Stimulated activated effector memory CD8-positive, alpha-beta T cell treated with anti-CD3 and anti-CD28 coated beads, Interleukin-12 subunit alpha, Interleukin-12 subunit beta, amount 100 ng/mL, for 72 hours (primary cell): Measurements from ENCODE around the gene ZNF578.
A peak's percentile ranks its signal among the peaks of the same experiment; 100 is the strongest.
"Not testable (repeated sequence)": the region's sequence is repeated elsewhere in the genome, so short reads cannot be mapped to it uniquely, and the experiment has no call there.

Experiments
- ATAC-seq: fragments of 150-1000 bp; cut with Tn5 transposase; 2 replicates; pipeline ENCODE4 v1.10.0; 2021
- DNase-seq, 2 donors: peaks; one replicate each; pipeline ENCODE4 v3.0.0; 2021 to 2022; ENCODE audit warnings: low spot score in 2 of 2
- H3K27ac Mint-ChIP-seq: one replicate; pipeline ENCODE4 v1.8.0; 2022; ENCODE audit warnings: mild to moderate bottlenecking, mixed read lengths
- H3K36me3 Mint-ChIP-seq: one replicate; pipeline ENCODE4 v1.8.0; 2022; ENCODE audit warnings: mild to moderate bottlenecking, mixed read lengths
- H3K4me1 Mint-ChIP-seq: one replicate; pipeline ENCODE4 v1.8.0; 2022; ENCODE audit warnings: mixed read lengths
- H3K4me3 Mint-ChIP-seq: one replicate; pipeline ENCODE4 v1.8.0; 2022; ENCODE audit warnings: mild to moderate bottlenecking, mixed read lengths
- H3K9me3 Mint-ChIP-seq: one replicate; pipeline ENCODE4 v1.8.0; 2022; ENCODE audit warnings: mixed read lengths

The ZNF578 gene

DNA sequence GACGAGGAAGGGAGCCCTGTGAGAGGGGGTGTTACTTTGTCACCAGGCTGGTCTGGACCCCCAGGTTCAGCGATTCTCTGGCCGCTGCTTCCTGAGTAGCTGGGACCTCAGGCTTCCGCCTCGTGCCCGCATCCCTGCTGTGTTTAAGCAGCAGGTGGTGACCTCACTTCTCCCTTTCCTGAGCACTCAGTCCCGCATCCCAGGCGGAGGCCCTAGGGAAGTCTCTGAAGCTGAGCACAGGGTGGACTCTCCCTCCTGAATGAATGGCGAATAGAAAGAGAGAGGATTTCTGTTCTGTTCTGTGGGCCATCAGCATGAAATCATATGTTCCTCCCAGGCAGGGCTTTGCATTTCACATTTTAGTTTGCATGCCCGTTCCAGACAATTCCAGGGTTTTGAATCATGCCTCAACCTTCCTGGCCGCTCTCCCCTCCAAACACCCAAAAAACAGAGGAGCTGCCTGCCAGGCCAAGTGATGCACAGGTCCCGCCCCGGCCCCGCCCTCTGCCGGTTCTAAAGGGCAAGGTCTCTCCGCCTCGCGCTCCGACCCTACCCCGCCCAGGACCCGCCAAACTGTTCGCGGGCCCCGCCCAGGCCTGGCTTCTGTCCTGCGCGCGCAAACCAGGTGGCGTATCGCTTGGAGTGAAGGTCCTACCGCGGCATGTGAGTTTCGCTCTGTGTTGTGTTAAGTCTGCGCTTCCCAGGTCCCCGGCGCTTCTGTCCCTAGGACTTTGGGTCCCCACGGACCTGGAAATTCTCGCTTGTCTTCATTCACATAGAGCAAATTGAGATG lies 39.0 kb downstream of the ZNF578 start:
- no peak for DNase-seq
- Mint-ChIP-seq H3K36me3 (peaks cover 12% of the 10 kb centered on the region), H3K9me3 (peaks cover 20% of the 10 kb centered on the region), H3K4me1 (peaks cover 8% of the 10 kb centered on the region), H3K27ac (no peak overlapping the region), H3K4me3 (peak overlapping the region; percentile 48)
- peak; percentile 69 for ATAC-seq

DNA sequence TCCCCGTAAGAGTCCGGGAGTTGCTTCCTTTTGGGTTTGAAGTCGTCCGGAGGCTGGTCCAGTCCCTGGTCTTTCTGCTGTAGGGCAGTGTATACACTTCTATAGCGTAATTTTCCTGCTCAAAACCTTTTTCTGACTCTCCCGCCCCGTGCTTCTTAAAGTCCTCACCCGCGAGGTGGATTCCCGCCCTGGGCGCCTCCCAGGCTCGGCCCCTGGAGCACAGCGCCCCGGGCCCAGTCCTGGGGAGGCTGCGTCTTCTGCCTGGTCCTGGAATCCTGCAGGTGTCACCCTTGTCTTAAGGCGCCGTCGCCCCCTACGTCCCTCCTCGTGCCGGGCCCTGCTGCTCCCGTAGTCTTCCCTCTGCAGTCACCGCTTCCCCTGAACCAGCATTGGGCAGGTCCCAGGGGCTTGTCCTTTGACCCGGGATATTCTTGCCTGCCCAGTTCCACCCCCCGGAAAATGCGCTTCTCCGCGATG lies 39.7 kb downstream of the ZNF578 start:
- Mint-ChIP-seq H3K4me3 (peak overlapping the region; percentile 48), H3K4me1 (peaks cover 8% of the 10 kb centered on the region), H3K36me3 (peaks cover 12% of the 10 kb centered on the region), H3K27ac (no peak overlapping the region), H3K9me3 (peaks cover 20% of the 10 kb centered on the region)
- DNase-seq (no peak), ATAC-seq (peak; percentile 56)

DNA sequence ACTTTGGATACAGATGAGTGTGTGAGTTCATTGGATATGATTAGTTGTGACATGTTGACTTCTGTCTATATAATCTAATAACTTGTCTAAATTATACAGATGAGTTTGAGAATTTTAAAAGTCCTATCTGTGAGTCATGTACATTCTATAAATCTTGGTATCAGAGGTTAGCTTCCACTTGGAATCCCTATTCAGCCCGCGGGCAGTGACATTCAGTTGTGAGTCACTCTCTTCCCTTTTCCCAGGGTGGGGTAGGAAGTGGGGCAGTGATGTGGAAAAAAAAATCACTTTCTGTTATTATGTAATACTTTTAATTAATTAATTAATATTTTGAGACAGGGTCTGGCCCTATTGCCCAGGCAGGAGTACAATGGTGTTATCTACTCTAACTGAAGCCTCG lies 41.2 kb downstream of the ZNF578 start:
- DNase-seq: no peak
- Mint-ChIP-seq H3K4me3 (no peak overlapping the region), H3K36me3 (peaks cover 12% of the 10 kb centered on the region), H3K4me1 (peaks cover 8% of the 10 kb centered on the region), H3K9me3 (peaks cover 23% of the 10 kb centered on the region), H3K27ac (no peak overlapping the region)
- no peak for ATAC-seq

DNA sequence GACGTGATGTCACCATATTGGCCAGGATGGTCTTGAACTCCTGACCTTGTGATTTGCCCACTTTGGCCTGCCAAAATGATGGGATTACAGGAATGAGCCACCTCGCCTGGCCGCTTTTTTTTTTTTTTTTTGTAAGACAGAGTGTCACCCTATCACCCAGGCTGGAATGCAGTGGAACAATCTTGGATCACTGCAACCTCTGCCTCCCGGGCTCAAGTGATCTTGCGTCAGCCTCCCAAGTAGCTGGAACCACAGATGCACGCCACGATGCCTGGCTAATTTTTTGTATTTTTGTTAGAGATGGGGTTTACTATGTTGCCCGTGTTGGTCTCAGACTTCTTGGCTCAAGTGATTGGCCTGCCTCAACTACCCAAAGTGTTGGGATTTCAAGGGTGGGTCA lies 45.2 kb downstream of the ZNF578 start:
- peaks cover 2% of the 10 kb centered on the region for H3K4me1 Mint-ChIP-seq
- H3K9me3 Mint-ChIP-seq: peaks cover 18% of the 10 kb centered on the region
- ATAC-seq (no peak), DNase-seq (no peak)
- H3K4me3 Mint-ChIP-seq: no peak overlapping the region
- no peak overlapping the region for H3K27ac Mint-ChIP-seq
- H3K36me3 Mint-ChIP-seq: peaks cover 7% of the 10 kb centered on the region

DNA sequence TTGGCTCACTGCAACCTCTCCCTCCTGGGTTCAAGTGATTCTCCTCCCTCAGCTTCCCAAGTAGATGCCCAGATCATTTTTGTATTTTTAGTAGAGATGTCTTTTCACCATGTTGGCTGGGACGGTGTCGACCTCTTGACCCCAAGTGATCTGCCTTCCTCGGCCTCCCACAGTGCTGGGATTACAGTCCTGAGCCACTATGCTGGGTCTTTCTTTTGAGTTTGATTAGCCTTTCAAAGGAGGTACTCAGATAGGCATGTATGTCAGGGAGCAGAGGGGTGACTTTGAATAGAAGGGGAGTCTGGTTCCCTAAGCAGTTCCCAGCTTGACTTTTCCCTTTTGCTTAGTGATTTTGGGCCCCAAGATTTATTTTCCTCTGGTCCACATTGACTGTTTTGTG lies 47.1 kb downstream of the ZNF578 start:
- not testable (repeated sequence) for H3K36me3 Mint-ChIP-seq, H3K4me3 Mint-ChIP-seq, DNase-seq, ATAC-seq, H3K27ac Mint-ChIP-seq, H3K4me1 Mint-ChIP-seq
- H3K9me3 Mint-ChIP-seq: peaks cover 11% of the 10 kb centered on the region

DNA sequence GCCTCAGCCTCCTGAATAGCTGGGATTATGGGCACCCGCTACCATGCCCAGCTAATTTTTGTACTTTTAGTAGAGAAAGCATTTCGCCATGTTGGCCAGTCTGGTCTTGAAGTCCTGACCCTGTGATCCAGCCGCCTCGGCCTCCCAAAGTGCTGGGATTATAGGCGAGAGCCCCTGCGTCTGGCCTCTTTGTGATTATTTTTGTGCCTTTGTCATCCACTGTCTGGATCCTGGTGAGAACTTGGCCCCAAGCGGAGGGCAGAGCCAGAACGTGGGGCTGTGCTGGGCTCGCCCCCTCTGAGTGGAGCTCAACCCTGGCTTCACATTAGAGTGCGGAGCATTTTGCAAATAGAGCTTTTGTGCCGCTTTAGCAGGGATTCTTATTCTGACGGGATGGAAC lies 47.6 kb downstream of the ZNF578 start:
- DNase-seq, H3K4me1 Mint-ChIP-seq, H3K36me3 Mint-ChIP-seq, ATAC-seq, H3K9me3 Mint-ChIP-seq, H3K4me3 Mint-ChIP-seq, H3K27ac Mint-ChIP-seq: not testable (repeated sequence)

DNA sequence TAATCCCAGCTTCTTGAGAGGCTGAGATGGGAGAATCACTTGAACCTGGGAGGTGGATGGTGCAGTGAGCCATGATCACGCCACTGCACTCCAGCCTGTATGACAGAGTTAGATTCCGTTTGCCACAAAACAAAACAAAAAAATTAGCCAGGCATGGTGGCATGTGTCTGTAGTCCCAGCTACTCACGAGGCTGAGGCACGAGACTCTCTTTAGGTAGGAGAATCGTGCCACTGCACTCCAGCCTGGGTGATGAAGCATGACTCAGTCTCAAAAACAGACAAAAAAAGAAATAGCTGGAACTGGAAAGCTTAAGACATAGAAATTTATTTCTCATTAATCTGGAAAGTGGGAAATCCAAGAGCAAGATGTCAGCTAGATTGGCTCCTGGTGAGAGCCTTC lies 53.9 kb downstream of the ZNF578 start:
- H3K4me1 Mint-ChIP-seq: no peaks in the 10 kb centered on the region
- no peak overlapping the region for H3K4me3 Mint-ChIP-seq
- DNase-seq: no peak
- H3K27ac Mint-ChIP-seq: no peak overlapping the region
- no peak for ATAC-seq
- peaks cover 13% of the 10 kb centered on the region for H3K9me3 Mint-ChIP-seq
- no peaks in the 10 kb centered on the region for H3K36me3 Mint-ChIP-seq

DNA sequence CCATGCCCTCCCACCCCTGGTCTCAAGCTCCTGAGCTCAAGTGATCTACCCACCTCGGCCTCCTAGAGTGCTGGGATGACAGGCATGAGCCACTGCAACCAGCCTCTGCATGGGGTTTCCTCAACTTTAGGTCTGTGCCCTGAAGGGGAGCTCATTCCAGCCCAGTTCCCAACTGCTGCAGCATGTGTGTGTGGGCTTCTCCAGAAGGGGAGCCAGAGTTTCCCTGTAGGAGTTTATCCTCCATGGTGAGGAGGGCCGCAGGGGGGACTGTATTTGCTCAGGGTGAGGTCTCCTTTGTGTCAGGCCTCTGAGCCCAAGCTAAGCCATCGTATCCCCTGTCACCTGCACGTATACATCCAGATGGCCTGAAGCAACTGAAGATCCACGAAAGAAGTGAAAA lies 62.8 kb downstream of the ZNF578 start:
- H3K4me3 Mint-ChIP-seq: no peak overlapping the region
- H3K4me1 Mint-ChIP-seq: no peaks in the 10 kb centered on the region
- ATAC-seq: no peak
- no peak for DNase-seq
- H3K27ac Mint-ChIP-seq: no peak overlapping the region
- peaks cover 24% of the 10 kb centered on the region for H3K9me3 Mint-ChIP-seq
- H3K36me3 Mint-ChIP-seq: no peaks in the 10 kb centered on the region

DNA sequence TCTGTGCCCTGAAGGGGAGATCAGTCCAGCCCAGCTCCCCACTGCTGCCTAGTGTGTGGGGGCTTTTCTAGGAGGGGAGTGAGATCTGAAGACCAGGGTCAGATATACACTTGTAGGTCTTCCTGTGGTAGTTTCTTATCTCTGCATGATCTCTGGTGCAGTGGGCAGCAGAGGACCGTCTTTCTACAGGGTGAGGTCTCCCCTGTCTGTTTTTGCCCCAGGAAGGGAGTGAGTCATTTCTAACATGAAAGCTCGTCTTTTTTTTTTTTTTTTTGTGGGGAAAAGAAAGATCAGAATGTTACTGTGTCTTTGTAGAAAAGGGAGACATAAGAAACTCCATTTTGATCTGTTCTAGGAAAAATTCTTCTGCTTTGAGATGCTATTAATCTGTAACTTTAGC lies 65.3 kb downstream of the ZNF578 start:
- Mint-ChIP-seq H3K27ac (no peak overlapping the region), H3K4me3 (no peak overlapping the region), H3K4me1 (no peaks in the 10 kb centered on the region), H3K9me3 (peaks cover 11% of the 10 kb centered on the region), H3K36me3 (no peaks in the 10 kb centered on the region)
- no peak for DNase-seq
- ATAC-seq: no peak

DNA sequence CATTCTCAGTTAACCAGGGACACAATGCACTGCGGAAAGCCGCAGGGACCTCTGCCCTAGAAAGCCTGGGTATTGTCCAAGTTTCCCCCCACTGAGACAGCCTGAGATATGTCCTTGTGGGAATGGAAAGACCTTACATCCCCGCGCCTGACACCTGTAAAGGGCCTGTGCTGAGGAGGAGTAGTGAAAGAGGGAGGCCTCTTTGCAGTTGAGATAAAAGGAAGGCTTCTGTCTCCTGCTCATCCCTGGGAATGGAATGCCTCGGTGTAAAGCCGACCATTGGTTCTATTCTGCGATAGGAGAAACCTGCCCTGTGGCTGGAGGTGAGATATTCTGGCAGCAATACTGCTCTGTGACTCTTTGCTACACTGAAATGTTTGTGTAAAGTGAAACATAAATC lies 65.8 kb downstream of the ZNF578 start:
- H3K4me1 Mint-ChIP-seq, H3K9me3 Mint-ChIP-seq, H3K4me3 Mint-ChIP-seq, DNase-seq, H3K36me3 Mint-ChIP-seq, H3K27ac Mint-ChIP-seq, ATAC-seq: not testable (repeated sequence)

DNA sequence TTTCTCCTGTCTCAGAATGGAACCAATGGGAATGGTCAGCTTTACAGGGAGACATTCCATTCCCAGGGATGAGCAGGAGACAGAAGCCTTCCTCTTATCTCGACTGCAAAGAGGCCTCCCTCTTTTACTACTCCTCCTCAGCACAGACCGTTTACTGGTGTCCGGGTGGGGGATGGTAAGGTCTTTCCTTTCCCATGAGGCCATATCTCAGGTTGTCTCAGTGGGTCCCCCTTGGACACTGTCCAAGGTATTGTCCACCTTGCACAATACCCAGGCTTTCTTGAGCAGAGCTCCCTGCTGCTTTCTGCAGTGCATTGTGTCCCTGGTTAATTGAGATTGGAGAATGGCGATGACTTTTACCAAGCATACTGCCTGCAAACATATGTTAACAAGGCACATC lies 66.7 kb downstream of the ZNF578 start:
- H3K9me3 Mint-ChIP-seq: peaks cover 6% of the 10 kb centered on the region
- no peak for DNase-seq
- no peaks in the 10 kb centered on the region for H3K4me1 Mint-ChIP-seq
- ATAC-seq: no peak
- H3K36me3 Mint-ChIP-seq: no peaks in the 10 kb centered on the region
- H3K27ac Mint-ChIP-seq: no peak overlapping the region
- H3K4me3 Mint-ChIP-seq: no peak overlapping the region

DNA sequence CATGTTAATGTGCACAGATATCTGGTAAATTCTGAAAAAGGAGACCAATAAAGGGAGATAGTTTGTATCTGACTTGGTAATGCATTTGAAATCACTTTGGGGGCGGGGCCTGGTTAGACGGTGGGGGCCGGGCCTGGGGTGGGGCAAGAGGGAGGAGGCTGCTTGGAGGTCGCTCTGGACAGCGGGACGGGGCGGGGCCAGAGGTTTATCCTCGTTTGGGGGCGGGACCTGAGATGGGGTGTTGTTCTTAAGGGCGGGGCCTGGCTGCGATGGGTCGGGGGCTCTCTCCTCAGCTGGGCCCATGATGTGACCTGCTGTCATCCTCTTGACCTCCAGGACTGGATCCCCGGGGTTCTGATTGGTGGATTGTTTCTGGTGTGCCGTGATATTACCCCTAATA lies 69.2 kb downstream of the ZNF578 start:
- DNase-seq (no peak), ATAC-seq (no peak)
- Mint-ChIP-seq H3K36me3 (peaks cover 4% of the 10 kb centered on the region), H3K4me3 (no peak overlapping the region), H3K27ac (no peak overlapping the region), H3K9me3 (peaks cover 6% of the 10 kb centered on the region), H3K4me1 (peaks cover 7% of the 10 kb centered on the region)

DNA sequence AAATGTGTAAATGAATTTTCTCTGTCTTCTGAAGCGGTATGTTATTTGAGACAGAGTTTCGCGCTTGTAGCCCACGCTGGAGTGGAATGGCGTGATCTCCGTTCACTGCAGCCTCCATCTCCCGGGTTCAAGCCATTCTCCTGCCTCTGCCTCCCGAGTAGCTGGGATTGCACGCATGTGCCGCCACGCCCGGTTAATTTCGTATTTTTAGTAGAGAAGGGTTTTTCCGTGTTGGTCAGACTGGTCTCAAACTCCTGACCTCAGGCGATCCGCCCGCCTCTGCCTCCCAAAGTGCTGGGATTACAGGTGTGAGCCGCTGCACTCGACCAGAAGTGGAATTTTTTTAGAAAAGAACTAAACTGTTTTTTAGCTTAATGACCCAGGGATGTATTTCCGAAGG lies 70.7 kb downstream of the ZNF578 start:
- DNase-seq: no peak
- H3K4me3 Mint-ChIP-seq: no peak overlapping the region
- no peak for ATAC-seq
- peaks cover 10% of the 10 kb centered on the region for H3K9me3 Mint-ChIP-seq
- H3K4me1 Mint-ChIP-seq: peaks cover 19% of the 10 kb centered on the region
- H3K27ac Mint-ChIP-seq: no peak overlapping the region
- peaks cover 15% of the 10 kb centered on the region for H3K36me3 Mint-ChIP-seq

DNA sequence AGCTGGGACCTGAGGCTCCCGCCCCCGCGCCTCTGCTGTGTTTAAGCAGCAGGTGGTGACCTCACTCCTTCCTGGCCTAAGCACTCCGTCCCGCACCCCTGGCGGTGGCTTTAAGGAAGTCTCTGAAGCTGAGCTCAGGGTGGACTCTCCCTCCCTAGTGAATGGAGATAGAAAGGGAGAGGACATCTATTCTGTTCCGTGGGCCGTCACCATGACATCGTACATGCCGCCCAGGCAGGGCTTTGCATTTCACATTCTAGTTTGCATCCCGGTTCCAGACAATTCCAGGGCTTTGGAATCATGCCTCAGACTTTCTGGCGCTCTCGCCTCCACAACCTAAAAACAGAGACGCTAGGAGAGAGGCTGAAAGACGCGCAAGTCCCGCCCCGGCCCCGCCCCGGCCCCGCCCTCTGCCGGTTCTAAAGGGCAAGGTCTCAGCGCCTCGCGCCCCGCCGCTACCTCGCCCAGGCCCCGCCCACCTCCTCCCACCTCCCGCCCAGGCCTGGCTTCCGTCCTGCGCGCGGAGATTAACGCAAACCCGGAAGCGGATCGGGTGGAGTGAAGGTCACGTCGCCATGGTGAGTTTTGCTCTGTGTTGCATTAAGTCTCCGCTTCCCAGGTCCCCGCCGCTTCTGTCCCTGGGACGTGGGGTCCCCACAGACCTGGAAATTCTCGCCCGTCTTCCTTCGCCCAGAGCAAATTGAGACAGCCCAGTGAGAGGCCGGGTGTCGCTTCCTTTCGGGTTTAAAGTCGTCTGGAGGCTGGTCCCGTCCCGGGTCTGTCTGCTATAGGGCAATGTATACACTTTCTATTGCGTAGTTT lies 74.0 kb downstream of the ZNF578 start, which contains the start of gene ZNF808:
TSS of gene ZNF808 (plus strand) at position 535 of the 822 bp plus-strand sequence. CDS start 15,617 bp downstream, outside the sequence.
- DNase-seq: peak; percentile 75 to 87
- peaks cover 20% of the 10 kb centered on the region for H3K4me1 Mint-ChIP-seq
- H3K27ac Mint-ChIP-seq: peak within 1 kb of the TSS; percentile 97
- H3K36me3 Mint-ChIP-seq: peaks cover 15% of the 10 kb centered on the region
- peaks cover 4% of the 10 kb centered on the region for H3K9me3 Mint-ChIP-seq
- peak; percentile 95 for ATAC-seq
- H3K4me3 Mint-ChIP-seq: peak within 1 kb of the TSS; percentile 89

DNA sequence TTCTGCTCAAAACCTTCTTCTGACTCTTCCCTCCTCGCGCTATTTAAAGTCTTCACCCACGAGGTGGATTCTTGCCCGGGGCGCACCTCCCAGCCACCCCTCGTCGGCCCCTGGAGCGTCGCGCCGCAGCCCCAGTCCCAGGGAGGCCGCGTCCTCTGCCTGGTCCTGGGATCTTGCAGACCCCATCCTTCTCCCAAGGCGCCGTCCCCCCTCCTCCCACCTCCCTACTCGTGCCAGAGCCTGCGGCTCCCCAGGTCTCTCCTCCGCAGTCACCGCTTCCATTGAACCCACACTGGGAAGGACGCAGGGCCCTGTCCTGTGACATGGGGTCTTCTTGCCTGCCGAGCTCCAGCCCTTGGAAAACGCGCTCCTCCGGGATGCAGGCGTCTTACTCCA lies 74.6 kb downstream of the ZNF578 start:
- H3K4me3 Mint-ChIP-seq: peak overlapping the region; percentile 89
- no peak for ATAC-seq
- H3K27ac Mint-ChIP-seq: peak overlapping the region; percentile 97
- no peak for DNase-seq
- peaks cover 20% of the 10 kb centered on the region for H3K4me1 Mint-ChIP-seq
- H3K36me3 Mint-ChIP-seq: peaks cover 19% of the 10 kb centered on the region
- H3K9me3 Mint-ChIP-seq: peaks cover 4% of the 10 kb centered on the region

DNA sequence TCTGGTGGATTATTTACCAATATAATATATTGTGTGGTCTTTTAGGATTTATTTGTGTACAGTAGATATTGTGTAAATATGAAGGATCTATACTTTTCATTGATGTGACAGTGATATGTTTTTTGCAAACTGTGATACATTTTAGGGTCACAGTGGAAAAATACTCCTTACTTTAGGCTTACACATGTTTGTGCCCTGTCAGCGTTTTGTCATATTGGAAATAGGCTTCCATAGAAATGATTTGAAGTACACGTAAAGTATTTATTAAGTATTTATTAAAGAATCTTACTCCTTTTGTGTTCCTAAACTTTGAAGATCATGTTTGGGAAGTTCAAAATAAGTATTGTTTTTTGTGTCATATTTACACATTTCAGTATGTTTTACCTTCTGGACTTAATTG lies 79.1 kb downstream of the ZNF578 start:
- Mint-ChIP-seq H3K9me3 (peaks cover 4% of the 10 kb centered on the region), H3K27ac (no peak overlapping the region), H3K4me3 (no peak overlapping the region), H3K4me1 (peaks cover 44% of the 10 kb centered on the region), H3K36me3 (peaks cover 39% of the 10 kb centered on the region)
- DNase-seq (no peak), ATAC-seq (no peak)
